GM19455 (cell line): ENCODE data around the gene MON1B.
"Not testable (repeated sequence)": the region's sequence is repeated elsewhere in the genome, so short reads cannot be mapped to it uniquely, and the experiment has no call there.

ENCODE experiments used
- ATAC-seq: cut with Tn5 transposase; IDR thresholded peaks from one replicate; pipeline ENCODE4 v1.9.1; 2021; ENCODE audit not compliant: unreplicated experiment

MON1B gene

GRCh38 chr16:77242471-77242870 lies 51.5 kb downstream of the MON1B start:
- ATAC-seq = not testable (repeated sequence)

GRCh38 chr16:77246150-77246549 lies 55.2 kb downstream of the MON1B start:
- no peak for ATAC-seq

DNA sequence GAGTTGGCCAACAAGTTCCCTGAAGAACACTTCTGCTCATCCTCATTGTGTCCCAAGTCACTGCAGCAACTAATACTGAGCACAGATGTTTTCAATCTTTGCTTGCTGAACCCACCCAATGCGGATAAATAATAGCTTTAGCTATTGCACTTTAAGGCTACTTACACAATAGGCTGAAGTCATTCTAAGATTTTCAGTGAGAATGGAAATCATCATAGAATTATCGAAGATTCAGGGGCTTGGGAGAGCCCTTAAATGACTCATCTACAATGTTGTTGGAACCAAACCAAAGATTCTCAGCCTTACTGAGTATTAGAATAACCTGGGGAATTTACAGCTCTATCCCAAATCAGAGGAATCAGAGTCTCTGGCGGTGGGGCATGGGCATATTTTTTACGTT lies 59.4 kb downstream of the MON1B start:
- no peak for ATAC-seq
